ENCODE data around the gene NT5DC1.

The NT5DC1 gene

GRCh38 chr6:116200619-116201249 is 100.1 kb downstream of the NT5DC1 start:
- DNase-seq: no peak

GRCh38 chr6:116201538-116201937 is 100.9 kb downstream of the NT5DC1 start:
- no peak for DNase-seq

- no peak for DNase-seq
Measured at GRCh38 chr6:116205281-116205680, 104.6 kb downstream of the NT5DC1 start.

GRCh38 chr6:116206231-116206903 is 105.7 kb downstream of the NT5DC1 start:
- DNase-seq: no peak

- no peak for DNase-seq
Measured at GRCh38 chr6:116208056-116208785, 107.6 kb downstream of the NT5DC1 start.

- no peak for DNase-seq
Measured at GRCh38 chr6:116210316-116210715, 109.7 kb downstream of the NT5DC1 start.

GRCh38 chr6:116210750-116211425 is 110.2 kb downstream of the NT5DC1 start:
- DNase-seq: peak in 1 of 2 experiments; percentile 1

GRCh38 chr6:116214681-116215080 is 114.0 kb downstream of the NT5DC1 start:
- DNase-seq: no peak

GRCh38 chr6:116215414-116215813 is 114.8 kb downstream of the NT5DC1 start:
- no peak for DNase-seq

- peak; percentile 16 to 30 for DNase-seq
Measured at GRCh38 chr6:116217069-116217468, 116.4 kb downstream of the NT5DC1 start.

- no peak for DNase-seq
Measured at GRCh38 chr6:116218172-116218633, 117.5 kb downstream of the NT5DC1 start.

GRCh38 chr6:116218866-116219265 is 118.2 kb downstream of the NT5DC1 start:
- DNase-seq: no peak

- no peak for DNase-seq
Measured at GRCh38 chr6:116221067-116221466, 120.4 kb downstream of the NT5DC1 start.

- DNase-seq: no peak
Measured at GRCh38 chr6:116221911-116222310, 121.3 kb downstream of the NT5DC1 start.

- DNase-seq: no peak
Measured at GRCh38 chr6:116223355-116223754, 122.7 kb downstream of the NT5DC1 start.

GRCh38 chr6:116229287-116229913 is 128.7 kb downstream of the NT5DC1 start:
- no peak for DNase-seq

GRCh38 chr6:116234689-116235088 is 134.0 kb downstream of the NT5DC1 start:
- DNase-seq: no peak

GRCh38 chr6:116238083-116238482 is 137.4 kb downstream of the NT5DC1 start:
- no peak for DNase-seq

GRCh38 chr6:116239256-116239655 is 138.6 kb downstream of the NT5DC1 start:
- DNase-seq: no peak

GRCh38 chr6:116239856-116240255 is 139.2 kb downstream of the NT5DC1 start:
- DNase-seq: no peak

GRCh38 chr6:116244284-116244683 is 143.6 kb downstream of the NT5DC1 start:
- DNase-seq: peak in 1 of 2 experiments; percentile 8

- no peak for DNase-seq
Measured at GRCh38 chr6:116246089-116246488, 145.4 kb downstream of the NT5DC1 start.

- DNase-seq: no peak
Measured at GRCh38 chr6:116247285-116247684, 146.6 kb downstream of the NT5DC1 start.

Measured in NCI-H2081 (cell line).